HG02623 (cell line): ENCODE measurements around the gene CCM2.

Source experiments
- ATAC-seq: cut with Tn5 transposase; IDR thresholded peaks from one replicate; pipeline ENCODE4 v1.9.1; 2021; ENCODE audit warnings: moderate library complexity; ENCODE audit not compliant: unreplicated experiment

The CCM2 gene

GRCh38 chr7:45118292-45118691 lies 118.3 kb downstream of the CCM2 start:
- no peak for ATAC-seq

GRCh38 chr7:45118889-45119331 lies 118.9 kb downstream of the CCM2 start:
- ATAC-seq: no peak

- ATAC-seq: no peak
Measured at GRCh38 chr7:45119550-45119949, 119.5 kb downstream of the CCM2 start.

- no peak for ATAC-seq
Measured at GRCh38 chr7:45122975-45123860, 123.2 kb downstream of the CCM2 start.

GRCh38 chr7:45123913-45124710 lies 124.1 kb downstream of the CCM2 start:
- ATAC-seq: no peak

- ATAC-seq: no peak
Measured at GRCh38 chr7:45125193-45125904, 125.3 kb downstream of the CCM2 start.
